ENCODE measurements around the gene DOCK10.
A peak's percentile ranks its signal among the peaks of the same experiment; 100 is the strongest.
"Not testable (repeated sequence)": the region's sequence is repeated elsewhere in the genome, so short reads cannot be mapped to it uniquely, and the experiment has no call there.

Gene DOCK10

GRCh38 chr2:225065882-225066281 is 23.6 kb upstream of the DOCK10 start:
- CTCF ChIA-PET = no interaction called here
- no peak overlapping the region for H3K4me3 Mint-ChIP-seq

GRCh38 chr2:225064928-225065327 is 22.7 kb upstream of the DOCK10 start:
- Mint-ChIP-seq H3K9me3 (peaks cover 28% of the 10 kb centered on the region), H3K27ac (peak overlapping the region; percentile 19), H3K4me1 (peaks cover 27% of the 10 kb centered on the region), H3K36me3 (peaks cover 10% of the 10 kb centered on the region), H3K4me3 (no peak overlapping the region), H3K27me3 (peaks cover 4% of the 10 kb centered on the region)
- no peak for DNase-seq
- CTCF ChIA-PET = no interaction called here

More at GRCh38 chr2:225065882-225066281, 23.6 kb upstream of the DOCK10 start:
- Mint-ChIP-seq H3K36me3 (peaks cover 10% of the 10 kb centered on the region), H3K27ac (no peak overlapping the region), H3K9me3 (peaks cover 28% of the 10 kb centered on the region), H3K27me3 (peaks cover 7% of the 10 kb centered on the region), H3K4me1 (peaks cover 27% of the 10 kb centered on the region)
- DNase-seq = no peak

GRCh38 chr2:225064362-225064761 is 22.1 kb upstream of the DOCK10 start:
- peaks cover 27% of the 10 kb centered on the region for H3K4me1 Mint-ChIP-seq
- CTCF ChIA-PET = no interaction called here
- H3K36me3 Mint-ChIP-seq = peaks cover 10% of the 10 kb centered on the region
- DNase-seq = no peak
- no peak overlapping the region for H3K4me3 Mint-ChIP-seq
- H3K9me3 Mint-ChIP-seq = peaks cover 28% of the 10 kb centered on the region
- peaks cover 4% of the 10 kb centered on the region for H3K27me3 Mint-ChIP-seq
- peak overlapping the region; percentile 19 for H3K27ac Mint-ChIP-seq

DNA sequence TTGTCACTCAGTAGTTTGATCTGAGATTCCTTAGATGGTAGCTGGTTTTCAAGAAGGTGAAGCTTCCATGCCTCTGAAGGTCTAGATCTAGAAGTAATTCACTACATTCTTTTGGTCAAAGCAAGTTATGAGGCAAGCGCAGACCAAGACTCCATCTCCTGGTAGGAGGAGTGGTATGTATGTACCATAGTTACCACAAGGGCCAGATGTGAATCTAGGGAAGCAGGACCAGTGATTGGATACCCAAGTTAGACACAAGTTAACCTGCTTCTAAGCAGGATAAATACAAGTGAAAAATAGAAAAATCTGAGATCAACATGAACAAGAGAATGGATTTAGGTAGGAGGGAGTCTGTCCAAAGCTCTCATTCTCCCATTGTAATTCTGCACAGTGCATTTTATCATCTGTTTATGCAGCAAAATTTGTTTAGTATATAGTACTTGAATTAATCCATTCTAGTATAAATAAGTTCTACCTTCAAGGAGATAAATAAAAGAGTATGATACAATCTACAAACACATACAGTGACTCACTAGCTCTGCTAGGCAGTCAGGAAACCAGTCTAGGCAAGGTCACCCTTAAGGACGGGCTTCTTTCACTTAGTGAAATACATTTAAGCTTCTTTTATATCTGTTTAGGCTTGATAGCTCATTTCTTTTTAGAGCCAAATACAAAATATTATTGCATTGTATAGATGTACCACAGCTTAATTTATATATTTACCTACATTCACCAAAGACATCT is 14.2 kb upstream of the DOCK10 start:
- Mint-ChIP-seq H3K4me1 (peaks cover 61% of the 10 kb centered on the region), H3K9me3 (peaks cover 11% of the 10 kb centered on the region), H3K27ac (no peak overlapping the region), H3K27me3 (no peaks in the 10 kb centered on the region), H3K4me3 (no peak overlapping the region), H3K36me3 (peaks cover 6% of the 10 kb centered on the region)
- CTCF ChIA-PET = interaction anchor here (0.6 to 2.7 kb wide), 4 partner anchors 14 to 265 kb away, joined by 3 to 10 read pairs (median 6); partner anchors contain the start of gene DOCK10
- no peak for DNase-seq

DNA sequence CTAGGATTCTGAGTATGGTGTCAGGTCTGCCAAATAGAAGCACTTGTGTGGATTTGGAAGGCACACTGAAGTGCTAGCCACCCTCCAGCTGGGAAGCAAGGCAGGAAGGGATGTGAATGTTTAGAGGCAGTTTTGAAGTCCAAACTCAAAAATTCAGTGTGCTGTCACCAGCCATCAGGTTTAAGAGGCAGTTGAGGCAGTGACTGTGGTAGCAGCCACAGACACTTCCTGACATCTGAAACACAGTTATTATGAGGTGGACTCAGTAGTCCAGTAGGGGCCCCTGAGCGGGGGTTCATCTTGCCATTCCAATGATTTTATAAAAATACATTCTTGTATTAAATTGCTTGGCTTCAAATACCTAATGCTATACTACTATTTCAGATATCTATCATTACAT is 13.4 kb upstream of the DOCK10 start:
- CTCF ChIA-PET = interaction anchor here (0.6 to 2.7 kb wide), 4 partner anchors 13 to 264 kb away, joined by 3 to 10 read pairs (median 6); partner anchors contain the start of gene DOCK10

GRCh38 chr2:225052703-225053102 is 10.4 kb upstream of the DOCK10 start:
- H3K27ac Mint-ChIP-seq = peak overlapping the region; percentile 95
- peaks cover 19% of the 10 kb centered on the region for H3K36me3 Mint-ChIP-seq
- peaks cover 5% of the 10 kb centered on the region for H3K9me3 Mint-ChIP-seq
- peak; percentile 54 for DNase-seq
- peaks cover 4% of the 10 kb centered on the region for H3K27me3 Mint-ChIP-seq
- no peak overlapping the region for H3K4me3 Mint-ChIP-seq
- H3K4me1 Mint-ChIP-seq = peaks cover 72% of the 10 kb centered on the region
- CTCF ChIA-PET = interaction anchor here (1.0 to 1.5 kb wide), 7 partner anchors 11 to 71 kb away, joined by 3 to 7 read pairs (median 4); partner anchors contain the start of gene DOCK10

More for the DNA sequence above, 13.4 kb upstream of the DOCK10 start:
- H3K27ac Mint-ChIP-seq = no peak overlapping the region
- H3K9me3 Mint-ChIP-seq = peaks cover 11% of the 10 kb centered on the region
- H3K27me3 Mint-ChIP-seq = no peaks in the 10 kb centered on the region
- H3K4me1 Mint-ChIP-seq = peaks cover 68% of the 10 kb centered on the region
- DNase-seq = no peak
- H3K4me3 Mint-ChIP-seq = no peak overlapping the region
- peaks cover 13% of the 10 kb centered on the region for H3K36me3 Mint-ChIP-seq

- peaks cover 30% of the 10 kb centered on the region for H3K27me3 Mint-ChIP-seq
Observed at GRCh38 chr2:225047502-225047901, 5.2 kb upstream of the DOCK10 start.

DNA sequence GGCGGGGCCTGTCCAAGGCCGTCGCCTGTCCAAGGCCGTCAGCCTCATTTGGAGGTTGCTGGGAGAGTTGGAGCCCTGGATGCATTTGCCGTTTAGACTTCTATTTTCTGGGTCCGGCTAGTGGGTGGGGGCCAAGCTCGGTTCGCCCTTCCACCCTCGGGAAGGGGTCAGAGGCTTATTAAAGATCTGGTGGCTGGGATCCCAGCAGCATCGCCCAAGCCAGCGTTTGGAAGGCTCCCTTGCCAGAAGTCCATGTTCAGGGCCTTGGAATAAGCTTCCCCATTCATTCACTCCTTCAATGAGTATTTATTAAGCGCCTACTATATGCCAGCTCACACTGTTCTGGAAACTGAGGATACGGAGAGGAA is 516 bp upstream of the DOCK10 start:
- Mint-ChIP-seq H3K27ac (peak overlapping the region; percentile 87), H3K27me3 (peaks cover 26% of the 10 kb centered on the region), H3K9me3 (no peaks in the 10 kb centered on the region), H3K4me1 (peaks cover 46% of the 10 kb centered on the region), H3K4me3 (peak overlapping the region; percentile 83), H3K36me3 (peaks cover 37% of the 10 kb centered on the region)
- CTCF ChIA-PET = interaction anchor here (0.8 to 2.4 kb wide), 5 partner anchors 13 to 79 kb away, joined by 3 to 10 read pairs (median 7); no protein-coding TSS in a partner anchor
- no peak for DNase-seq

More at GRCh38 chr2:225047502-225047901, 5.2 kb upstream of the DOCK10 start:
- H3K9me3 Mint-ChIP-seq, CTCF ChIA-PET, H3K4me3 Mint-ChIP-seq, DNase-seq: not testable (repeated sequence)
- H3K36me3 Mint-ChIP-seq = peaks cover 19% of the 10 kb centered on the region
- H3K4me1 Mint-ChIP-seq = peaks cover 34% of the 10 kb centered on the region
- peak overlapping the region; percentile 79 for H3K27ac Mint-ChIP-seq

DNA sequence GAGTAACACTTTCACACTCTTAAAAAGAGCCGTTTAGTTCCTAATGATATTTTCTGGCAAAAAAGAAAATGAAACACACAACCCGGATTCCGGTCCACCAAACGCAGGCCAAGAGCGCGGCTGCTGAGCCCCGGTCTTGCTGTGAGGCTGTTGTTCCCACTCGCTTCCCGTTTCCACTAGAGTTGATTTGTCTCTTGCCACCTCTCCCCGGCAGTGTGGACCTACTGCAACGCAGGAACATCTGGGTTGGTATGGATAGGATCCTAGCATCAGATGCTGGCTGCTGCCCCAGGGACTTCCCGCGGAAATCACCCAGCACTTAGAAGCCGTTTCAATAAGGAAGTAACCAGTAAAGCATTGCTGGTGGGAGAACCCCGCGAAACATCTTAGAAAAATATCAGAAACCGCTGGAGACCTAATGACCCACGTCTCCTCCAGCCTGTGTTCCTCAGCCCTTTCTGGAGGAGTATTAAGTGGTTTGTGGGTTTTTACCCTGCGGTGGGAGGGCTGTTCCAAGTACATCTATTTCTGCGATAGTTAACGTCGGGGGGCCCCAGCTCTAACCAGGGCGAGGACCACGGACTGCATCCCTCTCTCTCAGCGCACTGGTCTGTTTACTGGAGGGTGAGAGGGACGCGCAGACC is 939 bp downstream of the DOCK10 start:
- no peaks in the 10 kb centered on the region for H3K9me3 Mint-ChIP-seq
- peaks cover 45% of the 10 kb centered on the region for H3K36me3 Mint-ChIP-seq
- peaks cover 60% of the 10 kb centered on the region for H3K4me1 Mint-ChIP-seq
- CTCF ChIA-PET = interaction anchor here (1.1 to 2.4 kb wide), 5 partner anchors 9 to 155 kb away, joined by 3 to 10 read pairs (median 7); no protein-coding TSS in a partner anchor
- H3K4me3 Mint-ChIP-seq = peak overlapping the region; percentile 98
- H3K27ac Mint-ChIP-seq = peak overlapping the region; percentile 99
- H3K27me3 Mint-ChIP-seq = peaks cover 19% of the 10 kb centered on the region
- DNase-seq = peak; percentile 73

- H3K27ac Mint-ChIP-seq = peak overlapping the region; percentile 99
- H3K9me3 Mint-ChIP-seq = no peaks in the 10 kb centered on the region
- CTCF ChIA-PET = interaction anchor here (1.0 to 1.3 kb wide), 4 partner anchors 9 to 155 kb away, joined by 3 to 4 read pairs (median 4); no protein-coding TSS in a partner anchor
- peaks cover 65% of the 10 kb centered on the region for H3K4me1 Mint-ChIP-seq
- H3K36me3 Mint-ChIP-seq = peaks cover 47% of the 10 kb centered on the region
- peaks cover 15% of the 10 kb centered on the region for H3K27me3 Mint-ChIP-seq
- H3K4me3 Mint-ChIP-seq = peak overlapping the region; percentile 98
- peak; percentile 60 for DNase-seq
Observed at GRCh38 chr2:225040856-225041206, 1.4 kb downstream of the DOCK10 start.

- H3K27ac Mint-ChIP-seq = peak overlapping the region; percentile 99
- CTCF ChIA-PET = interaction anchor here (1.0 to 1.3 kb wide), 4 partner anchors 10 to 154 kb away, joined by 3 to 4 read pairs (median 4); no protein-coding TSS in a partner anchor
- DNase-seq = no peak
- H3K4me3 Mint-ChIP-seq = peak overlapping the region; percentile 98
- peaks cover 71% of the 10 kb centered on the region for H3K4me1 Mint-ChIP-seq
- peaks cover 52% of the 10 kb centered on the region for H3K36me3 Mint-ChIP-seq
- peaks cover 11% of the 10 kb centered on the region for H3K27me3 Mint-ChIP-seq
- H3K9me3 Mint-ChIP-seq = no peaks in the 10 kb centered on the region
Observed at GRCh38 chr2:225040142-225040541, 2.1 kb downstream of the DOCK10 start.

- peak overlapping the region; percentile 91 for H3K27ac Mint-ChIP-seq
- H3K9me3 Mint-ChIP-seq = no peaks in the 10 kb centered on the region
- H3K4me3 Mint-ChIP-seq = peak overlapping the region; percentile 73
- peaks cover 72% of the 10 kb centered on the region for H3K36me3 Mint-ChIP-seq
- DNase-seq = no peak
- H3K27me3 Mint-ChIP-seq = peaks cover under 1% of the 10 kb centered on the region
- H3K4me1 Mint-ChIP-seq = peaks cover 82% of the 10 kb centered on the region
- CTCF ChIA-PET = interaction anchor here (0.7 kb wide), 1 partner anchor 17 kb away, joined by 3 read pairs; no protein-coding TSS in a partner anchor
Observed at GRCh38 chr2:225038231-225038523, 4.1 kb downstream of the DOCK10 start.

DNA sequence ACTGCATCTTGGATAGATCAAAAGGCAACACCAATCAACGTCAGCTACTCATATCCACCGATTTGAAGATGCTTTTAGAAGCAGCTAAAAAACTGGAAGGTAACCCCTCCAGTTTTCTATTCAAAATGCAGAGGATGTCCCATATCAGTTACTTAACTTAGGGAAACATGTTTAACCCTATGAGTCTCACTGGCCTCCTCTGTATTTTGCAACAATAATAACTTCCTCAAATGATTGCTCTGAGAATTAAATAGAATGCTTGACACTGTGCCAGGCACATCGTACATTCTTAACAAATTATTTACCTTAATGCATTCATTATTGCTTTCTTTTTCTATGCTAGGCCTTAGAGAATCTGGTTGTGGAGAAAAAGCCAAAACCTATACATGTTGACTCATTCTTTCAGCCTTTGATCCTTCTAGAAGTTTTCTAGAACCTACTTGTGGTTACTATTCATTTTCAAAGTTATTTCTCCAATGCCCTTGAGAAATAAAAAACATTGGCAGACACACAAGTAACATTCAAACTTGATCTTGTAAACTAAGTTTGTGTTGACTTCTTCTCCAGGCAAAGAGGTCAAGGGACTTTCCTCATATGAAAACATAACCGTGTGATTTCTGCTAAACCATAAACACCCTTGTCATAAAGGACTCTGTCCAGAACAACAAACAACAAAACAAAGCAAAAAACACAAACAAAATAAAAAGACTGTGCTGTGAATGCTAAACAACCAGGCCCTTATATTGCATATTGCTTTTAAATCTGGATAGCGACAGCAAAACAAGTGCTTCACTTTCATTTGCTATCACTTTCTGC is 4.6 kb downstream of the DOCK10 start:
- Mint-ChIP-seq H3K4me1 (peaks cover 77% of the 10 kb centered on the region), H3K4me3 (peak overlapping the region; percentile 73), H3K27me3 (no peaks in the 10 kb centered on the region), H3K36me3 (peaks cover 73% of the 10 kb centered on the region), H3K27ac (peak overlapping the region; percentile 91), H3K9me3 (no peaks in the 10 kb centered on the region)
- CTCF ChIA-PET = interaction anchor here (0.7 kb wide), 1 partner anchor 17 kb away, joined by 3 read pairs; no protein-coding TSS in a partner anchor
- DNase-seq = no peak

DNA sequence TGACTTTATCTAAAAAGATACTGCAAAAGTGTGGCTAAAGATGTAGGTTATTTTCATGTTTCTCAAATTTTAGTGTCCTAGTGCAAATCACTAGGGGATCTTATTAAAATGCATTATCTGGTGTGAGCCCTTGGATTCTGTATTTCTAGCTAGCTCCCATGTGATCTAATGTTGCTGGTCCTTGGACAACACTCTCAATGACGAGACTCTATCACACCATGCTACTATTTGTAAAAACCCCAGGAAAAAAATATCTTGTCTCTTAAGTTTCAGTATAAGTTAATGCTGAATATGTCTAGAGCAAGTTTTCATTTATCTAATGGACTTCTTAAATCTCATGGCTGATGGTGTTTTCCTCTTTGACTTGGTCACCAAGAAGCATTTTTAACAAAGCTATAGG is 5.8 kb downstream of the DOCK10 start:
- DNase-seq = no peak
- Mint-ChIP-seq H3K27me3 (no peaks in the 10 kb centered on the region), H3K36me3 (peaks cover 77% of the 10 kb centered on the region), H3K27ac (no peak overlapping the region), H3K9me3 (no peaks in the 10 kb centered on the region), H3K4me3 (no peak overlapping the region), H3K4me1 (peaks cover 87% of the 10 kb centered on the region)
- CTCF ChIA-PET = no interaction called here

Measured in activated naive CD4-positive, alpha-beta T cell treated with anti-CD3 and anti-CD28 coated beads, Interleukin-2, amount 10 ng/mL, durations not matched to agents 7 days and 5 days (primary cell).